HG02852 (cell line): ENCODE results near the gene THAP10.
"Not testable (repeated sequence)": the region's sequence is repeated elsewhere in the genome, so short reads cannot be mapped to it uniquely, and the experiment has no call there.

Source experiments
- ATAC-seq: cut with Tn5 transposase; IDR thresholded peaks from one replicate; pipeline ENCODE4 v1.9.1; 2021; ENCODE audit warnings: mild to moderate bottlenecking, moderate library complexity; ENCODE audit not compliant: unreplicated experiment

The THAP10 gene

GRCh38 chr15:70892002-70892911 lies at the start of gene THAP10, which contains the start of gene LRRC49:
Gene THAP10 (minus strand): TSS chr15:70892433. CDS start chr15:70892272, 161 bp downstream.
Gene LRRC49 (plus strand): TSS chr15:70892826. CDS start chr15:70892895, 69 bp downstream.
- peak; percentile 80 for ATAC-seq

- ATAC-seq = no peak
These were observed 44.1 kb upstream of the THAP10 start for GRCh38 chr15:70936326-70936725.

- ATAC-seq = no peak
These were observed 43.4 kb upstream of the THAP10 start for GRCh38 chr15:70935631-70936030.

- no peak for ATAC-seq
These were observed 41.2 kb upstream of the THAP10 start for GRCh38 chr15:70933411-70933810.

- ATAC-seq = no peak
These were observed 40.2 kb upstream of the THAP10 start for GRCh38 chr15:70932397-70932796.

GRCh38 chr15:70931821-70932220 lies 39.6 kb upstream of the THAP10 start:
- ATAC-seq = no peak

GRCh38 chr15:70926914-70927313 lies 34.7 kb upstream of the THAP10 start:
- not testable (repeated sequence) for ATAC-seq

GRCh38 chr15:70923311-70924080 lies 31.3 kb upstream of the THAP10 start:
- ATAC-seq = no peak

GRCh38 chr15:70922119-70922518 lies 29.9 kb upstream of the THAP10 start:
- no peak for ATAC-seq

- ATAC-seq = no peak
These were observed 28.9 kb upstream of the THAP10 start for GRCh38 chr15:70920981-70921696.

GRCh38 chr15:70917955-70918354 lies 25.7 kb upstream of the THAP10 start:
- ATAC-seq = no peak

GRCh38 chr15:70916531-70916930 lies 24.3 kb upstream of the THAP10 start:
- no peak for ATAC-seq

GRCh38 chr15:70912187-70912586 lies 20.0 kb upstream of the THAP10 start:
- ATAC-seq = no peak

- no peak for ATAC-seq
These were observed 18.7 kb upstream of the THAP10 start for GRCh38 chr15:70910958-70911357.

- ATAC-seq = no peak
These were observed 15.7 kb upstream of the THAP10 start for GRCh38 chr15:70907784-70908471.

GRCh38 chr15:70906842-70907241 lies 14.6 kb upstream of the THAP10 start:
- ATAC-seq = no peak

GRCh38 chr15:70902107-70902506 lies 9.9 kb upstream of the THAP10 start:
- ATAC-seq = no peak

GRCh38 chr15:70892912-70893560 lies 803 bp upstream of the THAP10 start:
- peak; percentile 23 for ATAC-seq

- no peak for ATAC-seq
These were observed 9.9 kb downstream of the THAP10 start for GRCh38 chr15:70882361-70882760.

- no peak for ATAC-seq
These were observed 11.5 kb downstream of the THAP10 start for GRCh38 chr15:70880781-70881180.
